Activated CD8-positive, alpha-beta T cell treated with anti-CD3 and anti-CD28 coated beads for 36 hours (primary cell): ENCODE results near the gene DAZL. TPM values are rescaled to one million over a fixed set of nuclear protein-coding genes. Genes with fewer than 3 reads are reported as not detected.

ENCODE experiments used
- ATAC-seq: fragments of 200-7000 bp; cut with Tn5 transposase; one replicate; pipeline ENCODE4 v1.10.0; 2021; ENCODE audit warnings: mild to moderate bottlenecking, moderate library complexity
- CTCF ChIA-PET: fragments of 350-600 bp; sonication (Branson Sonifier 250); formaldehyde crosslinking; loops from one replicate; lab custom pipeline; 2021; ENCODE audit warnings: antibody characterized with exemption; lab: Charles Lee
- POLR2A ChIA-PET: fragments of 350-600 bp; sonication (Branson Sonifier 250); formaldehyde crosslinking; loops from one replicate; lab custom pipeline; 2021; ENCODE audit warnings: antibody characterized with exemption; lab: Charles Lee
- DNase-seq: peaks from one replicate; pipeline ENCODE4 v3.0.0-alpha.2; 2020
- H3K27ac Mint-ChIP-seq: one replicate; pipeline ENCODE4 v1.8.0; 2021; ENCODE audit warnings: mild to moderate bottlenecking, mixed read lengths
- H3K27me3 Mint-ChIP-seq: one replicate; pipeline ENCODE4 v1.8.0; 2021; ENCODE audit warnings: mixed read lengths
- H3K36me3 Mint-ChIP-seq: one replicate; pipeline ENCODE4 v1.8.0; 2021; ENCODE audit warnings: low read depth, mixed read lengths
- H3K4me1 Mint-ChIP-seq: one replicate; pipeline ENCODE4 v1.8.0; 2021; ENCODE audit warnings: low read depth, mixed read lengths
- H3K4me3 Mint-ChIP-seq: one replicate; pipeline ENCODE4 v1.8.0; 2021; ENCODE audit warnings: mild to moderate bottlenecking, moderate library complexity, mixed read lengths
- H3K9me3 Mint-ChIP-seq: one replicate; pipeline ENCODE4 v1.8.0; 2021; ENCODE audit warnings: mixed read lengths
- CTCF ChIP-seq: fragments of 200-600 bp; IDR thresholded peaks from one replicate; pipeline ENCODE4 v1.8.0; 2022; ENCODE audit warnings: antibody characterized with exemption, mild to moderate bottlenecking
- intact Hi-C: fragments of 100-400 bp; cut with micrococcal nuclease; formaldehyde crosslinking; loops from one replicate; pipeline ENCODE4 v1.10.0; 2022
- total RNA-seq, 2 experiments: library from RNA; stranded (reverse); gene quantifications; one replicate each; pipeline ENCODE4 v1.2.3, GENCODE V29; 2021

DAZL gene
- total RNA-seq, 2 experiments from 2014 or later, result not detected

DNA sequence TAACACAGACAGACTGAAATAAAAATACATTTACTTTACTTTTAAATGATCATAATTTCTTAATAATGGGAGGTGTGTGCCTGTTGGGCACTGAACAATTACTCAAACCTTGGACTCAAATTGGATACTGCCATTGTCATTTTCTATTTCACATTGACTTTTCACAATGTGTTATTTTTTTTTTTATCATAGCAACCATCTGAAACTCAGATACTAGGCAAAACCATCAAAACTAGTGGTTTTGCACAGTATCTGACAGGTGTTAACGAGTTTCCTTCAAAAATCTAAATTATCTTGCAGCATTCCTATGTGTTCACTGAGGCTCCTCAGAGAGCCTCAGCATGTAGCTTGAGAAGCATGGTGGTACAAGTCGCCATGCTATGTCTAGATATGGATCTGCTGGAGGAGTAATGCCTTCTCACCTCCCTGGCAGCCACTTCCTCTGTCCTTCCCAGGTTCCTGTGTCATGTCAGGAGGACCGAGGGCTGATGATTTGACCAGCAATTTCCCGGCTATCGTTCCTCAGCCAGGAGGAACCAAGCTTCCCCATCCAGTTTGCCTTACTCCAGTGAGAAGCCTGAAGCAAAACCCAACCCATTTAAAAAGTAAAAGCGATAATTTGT, 61.9 kb downstream of the DAZL start:
- Mint-ChIP-seq H3K9me3 (peaks cover 3% of the 10 kb centered on the region), H3K27ac (no peak overlapping the region), H3K4me3 (no peak overlapping the region), H3K36me3 (no peaks in the 10 kb centered on the region), H3K27me3 (peaks cover 5% of the 10 kb centered on the region), H3K4me1 (peaks cover 11% of the 10 kb centered on the region)
- TF ChIP-seq CTCF, result no peak
- DNase-seq (no peak), ATAC-seq (no peak)
- ChIA-PET CTCF (interaction anchor here (0.9 to 1.4 kb wide), 2 partner anchors 14 to 224 kb away, joined by 3 to 4 read pairs; no protein-coding TSS in a partner anchor), POLR2A (interaction anchor here (0.8 kb wide), 1 partner anchor 255 kb away, joined by 3 read pairs; no protein-coding TSS in a partner anchor)
- intact Hi-C loops, result no loop called here

DNA sequence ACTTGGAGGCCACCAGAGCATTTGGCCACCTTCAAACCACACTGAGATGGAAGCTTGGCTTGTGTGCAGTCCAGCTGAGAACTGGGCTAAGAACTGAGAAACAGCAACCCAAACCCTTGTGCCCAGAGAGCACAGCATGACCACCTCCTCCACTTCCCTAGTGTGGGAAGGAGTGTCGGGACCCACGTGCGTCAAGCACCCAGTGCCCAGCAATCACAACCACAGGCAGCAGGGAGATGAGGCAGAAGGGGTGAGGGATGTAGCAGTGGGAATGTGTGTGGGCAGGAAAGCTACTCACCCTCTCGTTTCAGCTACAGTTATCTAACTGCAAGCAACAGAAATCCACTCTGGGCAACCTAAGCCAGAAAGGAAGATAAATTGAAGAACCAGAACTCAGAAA, 66.7 kb downstream of the DAZL start:
- no peak for ATAC-seq
- H3K27ac Mint-ChIP-seq, result no peak overlapping the region

DNA sequence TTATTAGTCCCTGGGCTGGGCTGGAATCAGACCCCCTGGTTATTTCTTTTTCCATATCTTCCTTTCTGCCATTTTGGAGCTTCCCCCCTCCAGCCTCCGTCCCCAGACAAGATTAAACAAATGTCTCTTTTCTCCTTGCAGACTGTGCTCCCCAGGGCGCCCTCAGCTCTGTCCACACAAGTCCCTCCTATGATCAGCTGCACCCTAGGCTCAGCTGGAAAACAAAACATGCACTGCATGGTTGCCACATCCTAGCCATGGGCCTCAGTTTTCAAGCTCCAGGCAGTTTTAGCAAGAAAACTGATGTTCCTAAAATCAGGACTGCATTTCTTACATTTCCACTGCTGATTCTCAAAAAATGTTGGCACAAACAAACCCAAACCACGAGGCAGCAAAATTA, 68.2 kb downstream of the DAZL start:
- H3K4me3 Mint-ChIP-seq, result no peak overlapping the region
- H3K36me3 Mint-ChIP-seq, result no peaks in the 10 kb centered on the region
- peaks cover 11% of the 10 kb centered on the region for H3K27me3 Mint-ChIP-seq
- H3K27ac Mint-ChIP-seq, result no peak overlapping the region
- ATAC-seq (no peak), DNase-seq (no peak)
- ChIA-PET POLR2A (interaction anchor here (0.7 to 1.9 kb wide), 4 partner anchors 11 to 232 kb away, joined by 4 to 6 read pairs (median 4); no protein-coding TSS in a partner anchor), CTCF (interaction anchor here (1.4 to 2.3 kb wide), 5 partner anchors 9 to 270 kb away, joined by 3 to 6 read pairs (median 5); no protein-coding TSS in a partner anchor)
- no peaks in the 10 kb centered on the region for H3K4me1 Mint-ChIP-seq
- no peak for TF ChIP-seq CTCF
- H3K9me3 Mint-ChIP-seq, result no peaks in the 10 kb centered on the region
- intact Hi-C loops, result no loop called here

More for the DNA sequence above, 66.7 kb downstream of the DAZL start:
- Mint-ChIP-seq H3K4me1 (no peaks in the 10 kb centered on the region), H3K4me3 (no peak overlapping the region), H3K36me3 (no peaks in the 10 kb centered on the region), H3K27me3 (peaks cover 11% of the 10 kb centered on the region), H3K9me3 (no peaks in the 10 kb centered on the region)
- DNase-seq, result no peak
- TF ChIP-seq CTCF, result no peak
- intact Hi-C loops, result no loop called here
- POLR2A ChIA-PET, result no interaction called here
- CTCF ChIA-PET, result interaction anchor here (0.7 to 1.8 kb wide), 3 partner anchors 8 to 14 kb away, joined by 3 to 7 read pairs (median 3); no protein-coding TSS in a partner anchor

Other genes starting within 250 kb of the DAZL start
- 100 to 1,000 TPM; 113 to 125 TPM for gene RFTN1, start 91.7 kb downstream of the DAZL start, total RNA-seq